Astrocyte (in vitro differentiated cells and primary cell): ENCODE results near the gene B4GALT1.

Source experiments
- CTCF ChIP-seq: IDR thresholded peaks from 2 replicates; pipeline ENCODE4 v1.5.1; 2011; ENCODE audit warnings: low read depth, mild to moderate bottlenecking, inconsistent platforms, low read length, moderate library complexity; ENCODE audit not compliant: insufficient read depth
- EZH2 ChIP-seq: IDR thresholded peaks from 2 replicates; pipeline ENCODE4 v1.6.1; 2012; ENCODE audit warnings: mild to moderate bottlenecking, low read length, inconsistent platforms; ENCODE audit not compliant: insufficient read depth

- no peak for TF ChIP-seq CTCF
- no peak for TF ChIP-seq EZH2
Measured at GRCh38 chr9:33144551-33144950, 22.6 kb downstream of the B4GALT1 start.
